Measurements from ENCODE around the gene ACOX2. TPM values are rescaled to one million over a fixed set of nuclear protein-coding genes. Genes with fewer than 3 reads are reported as not detected.

The ACOX2 gene
- total and polyA plus RNA-seq, 2 of the 13 experiments (the other 11 are each of a cell fraction or from before 2014, with no cell fraction given) = 42.6 to 98.5 TPM

- TF ChIP-seq, protein P1, sequence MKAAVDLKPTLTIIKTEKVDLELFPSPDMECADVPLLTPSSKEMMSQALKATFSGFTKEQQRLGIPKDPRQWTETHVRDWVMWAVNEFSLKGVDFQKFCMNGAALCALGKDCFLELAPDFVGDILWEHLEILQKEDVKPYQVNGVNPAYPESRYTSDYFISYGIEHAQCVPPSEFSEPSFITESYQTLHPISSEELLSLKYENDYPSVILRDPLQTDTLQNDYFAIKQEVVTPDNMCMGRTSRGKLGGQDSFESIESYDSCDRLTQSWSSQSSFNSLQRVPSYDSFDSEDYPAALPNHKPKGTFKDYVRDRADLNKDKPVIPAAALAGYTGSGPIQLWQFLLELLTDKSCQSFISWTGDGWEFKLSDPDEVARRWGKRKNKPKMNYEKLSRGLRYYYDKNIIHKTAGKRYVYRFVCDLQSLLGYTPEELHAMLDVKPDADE (CRISPR knock-in tag; IDR thresholded peaks at IDR 0.05) = no peak
- peak; percentile 66; the same call in 1 of the 2 replicates for TF ChIP-seq NRL (CRISPR knock-in tag; IDR thresholded peaks at IDR 0.05; ENCODE audit: borderline replicate concordance)
- no peak for TF ChIP-seq REXO4 (CRISPR knock-in tag; IDR thresholded peaks at IDR 0.05; ENCODE audit: borderline replicate concordance)
- no peak for TF ChIP-seq ZNF17 (CRISPR knock-in tag; IDR thresholded peaks at IDR 0.05)
- TF ChIP-seq RFX1 (IDR thresholded peaks at IDR 0.05) = no peak
- TF ChIP-seq GATAD1 (CRISPR knock-in tag; IDR thresholded peaks at IDR 0.05) = 0 out of 2 replicates have a peak, but pooled peaks have one; percentile 13
- 0 out of 2 replicates have a peak, but pooled peaks have one; percentile 2 for TF ChIP-seq GATAD2A (CRISPR knock-in tag; IDR thresholded peaks at IDR 0.05)
- 0 out of 2 replicates have a peak, but pooled peaks have one; percentile 12 for TF ChIP-seq ZNF605 (CRISPR knock-in tag; IDR thresholded peaks at IDR 0.05)
- peak; percentile 27; the same call in 1 of the 2 replicates for TF ChIP-seq ZFY (CRISPR knock-in tag; IDR thresholded peaks at IDR 0.05)
- TF ChIP-seq NCOA1 (CRISPR knock-in tag; IDR thresholded peaks at IDR 0.05) = no peak
- no peak for TF ChIP-seq ZNF772 (CRISPR knock-in tag; IDR thresholded peaks at IDR 0.05)
- 0 out of 2 replicates have a peak, but pooled peaks have one; percentile 62 for TF ChIP-seq THAP8 (CRISPR knock-in tag; IDR thresholded peaks at IDR 0.05; ENCODE audit: borderline replicate concordance)
- no peak for TF ChIP-seq RBAK (CRISPR knock-in tag; IDR thresholded peaks at IDR 0.05)
- 0 out of 2 replicates have a peak, but pooled peaks have one; percentile 43 for TF ChIP-seq ZNF280D (CRISPR knock-in tag; IDR thresholded peaks at IDR 0.05)
- no peak for TF ChIP-seq PLSCR1 (CRISPR knock-in tag; IDR thresholded peaks at IDR 0.05; ENCODE audit: borderline replicate concordance)
- TF ChIP-seq CEBPB (IDR thresholded peaks at IDR 0.05; ENCODE audit: borderline replicate concordance, low read depth, low read length) = no peak
- TF ChIP-seq CCDC6 (CRISPR knock-in tag; IDR thresholded peaks at IDR 0.05) = no peak
- no peak for TF ChIP-seq MED13 (CRISPR knock-in tag; IDR thresholded peaks at IDR 0.05)
- TF ChIP-seq ZNF878 (CRISPR knock-in tag; IDR thresholded peaks at IDR 0.05) = no peak
- 0 out of 2 replicates have a peak, but pooled peaks have one; percentile 56 for TF ChIP-seq ZBTB42 (CRISPR knock-in tag; IDR thresholded peaks at IDR 0.05)
- TF ChIP-seq ETV5 (CRISPR knock-in tag; IDR thresholded peaks at IDR 0.05; ENCODE audit: borderline replicate concordance) = peak; percentile 67; the same call in 1 of the 2 replicates
- no peak for TF ChIP-seq ZNF746 (CRISPR knock-in tag; IDR thresholded peaks at IDR 0.05)
Observed at GRCh38 chr3:58490860-58491501, 46.0 kb downstream of the ACOX2 start (continued).
